Left renal pelvis (tissue), 4 donors: ENCODE data around the gene CIAO1. TPM values are rescaled to one million over a fixed set of nuclear protein-coding genes. Genes with fewer than 3 reads are reported as not detected.
"Not testable (repeated sequence)": the region's sequence is repeated elsewhere in the genome, so short reads cannot be mapped to it uniquely, and the experiment has no call there.

Experiments used
- DNase-seq, 4 donors: peaks; one replicate each; pipeline ENCODE4 v3.0.0-alpha.2; 2013; ENCODE audit warnings: low read depth in 4 of 4, low spot score in 3 of 4
- polyA plus RNA-seq, 4 donors: library from polyadenylated mRNA; unstranded; fragments of 120-200 nt; gene quantifications; one replicate each; pipeline ENCODE4 v1.2.1, GENCODE V29; 2013; ENCODE audit not compliant: insufficient read length in 4 of 4

CIAO1 gene
- 10 to 100 TPM; 51.9 to 83.5 (median 61.1) TPM for polyA plus RNA-seq

DNA sequence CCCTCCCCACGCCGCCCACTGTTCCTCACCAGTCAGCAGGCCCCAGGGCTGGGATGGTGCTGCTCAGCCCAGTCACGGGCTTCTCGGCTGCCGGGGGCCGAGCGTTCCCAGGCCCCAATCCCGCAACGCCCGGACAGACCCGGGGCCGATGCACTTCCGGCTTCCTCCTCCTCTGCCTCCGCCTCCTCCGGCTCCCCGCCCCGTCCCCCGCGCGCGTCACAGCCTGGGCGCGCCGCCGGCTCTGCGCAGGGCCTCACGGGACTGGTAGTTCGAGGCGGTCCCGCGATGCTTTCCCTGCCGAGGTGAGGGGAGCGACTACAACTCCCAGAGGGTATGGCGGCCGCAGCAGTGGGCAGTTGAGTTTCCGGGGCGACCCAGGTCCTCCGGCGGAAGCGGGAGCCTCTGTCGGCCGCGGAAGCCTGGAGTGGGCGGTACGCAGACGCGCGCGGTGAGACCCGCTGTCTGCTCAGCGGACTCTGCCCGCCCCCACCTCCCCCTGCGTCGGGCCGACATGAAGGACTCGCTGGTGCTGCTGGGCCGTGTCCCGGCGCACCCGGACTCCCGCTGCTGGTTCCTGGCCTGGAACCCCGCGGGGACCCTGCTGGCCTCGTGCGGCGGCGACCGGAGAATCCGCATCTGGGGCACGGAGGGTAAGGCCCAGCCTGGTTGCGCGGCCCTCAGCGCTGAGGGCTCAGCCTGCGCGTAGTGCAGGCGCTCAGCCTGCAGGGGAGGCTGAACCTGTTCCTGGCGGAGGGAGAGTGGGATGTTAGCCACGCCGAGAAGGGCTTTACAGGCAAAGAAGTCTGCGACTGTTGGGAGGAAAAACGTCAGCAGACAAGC is at the start of gene CIAO1, which contains the start of gene TMEM127:
Gene CIAO1 (plus strand): TSS at position 386 of the 840 bp plus-strand sequence. CDS start 126 bp downstream, at position 512.
Gene TMEM127 (minus strand): TSS at position 158 of the 840 bp plus-strand sequence. CDS start 616 bp downstream, outside the sequence.
- peak; percentile 86 to 93 (median 92) for DNase-seq

DNA sequence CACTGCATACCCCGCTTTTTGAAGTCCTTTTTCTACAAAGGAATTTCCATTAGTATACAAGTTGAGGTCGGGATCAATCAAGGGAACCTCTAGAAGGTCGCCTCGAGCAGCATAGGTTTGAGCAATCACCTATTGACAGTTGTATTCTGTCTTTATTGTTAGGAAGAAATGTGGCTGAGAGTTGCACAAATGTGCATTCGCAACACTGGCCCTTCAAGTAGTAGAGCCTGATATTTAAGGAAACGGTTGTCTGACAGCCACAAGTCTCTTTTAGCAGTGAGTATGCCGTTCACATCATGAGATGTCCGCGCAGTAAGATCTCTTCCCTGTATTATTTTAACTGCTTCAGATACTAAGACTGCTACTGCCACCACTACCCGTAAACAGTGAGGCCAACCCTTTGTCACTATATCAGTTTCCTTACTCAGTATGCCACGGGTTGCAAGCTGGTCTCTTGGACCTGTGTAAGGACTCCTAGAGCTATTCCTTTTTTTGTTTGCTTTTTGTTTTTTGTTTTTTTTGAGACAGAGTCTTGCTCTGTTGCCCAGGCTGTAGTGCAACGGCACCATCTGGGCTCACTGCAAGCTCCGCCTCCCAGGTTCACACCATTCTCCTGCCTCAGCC is 47.4 kb upstream of the CIAO1 start:
- DNase-seq = no peak

DNA sequence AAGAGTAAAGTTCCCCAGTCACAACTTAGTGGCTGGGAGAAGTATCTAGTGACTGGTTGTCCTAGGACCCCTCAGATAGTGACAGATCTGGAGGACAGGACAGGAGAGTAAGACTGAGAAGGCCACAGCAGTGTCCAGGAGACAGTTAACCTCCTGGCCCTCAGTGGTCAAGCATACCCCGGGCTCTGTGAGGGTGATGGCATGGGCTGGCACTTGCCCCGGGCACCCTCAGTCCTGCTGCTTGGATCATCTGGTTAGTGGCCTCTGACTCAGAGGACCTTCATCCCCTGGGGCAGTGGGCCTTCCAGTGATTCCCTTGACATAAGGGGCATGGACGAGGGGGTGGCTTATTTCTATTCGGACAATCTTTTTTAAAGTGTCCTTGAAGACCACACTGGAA is 46.1 kb upstream of the CIAO1 start:
- DNase-seq = not testable (repeated sequence)

DNA sequence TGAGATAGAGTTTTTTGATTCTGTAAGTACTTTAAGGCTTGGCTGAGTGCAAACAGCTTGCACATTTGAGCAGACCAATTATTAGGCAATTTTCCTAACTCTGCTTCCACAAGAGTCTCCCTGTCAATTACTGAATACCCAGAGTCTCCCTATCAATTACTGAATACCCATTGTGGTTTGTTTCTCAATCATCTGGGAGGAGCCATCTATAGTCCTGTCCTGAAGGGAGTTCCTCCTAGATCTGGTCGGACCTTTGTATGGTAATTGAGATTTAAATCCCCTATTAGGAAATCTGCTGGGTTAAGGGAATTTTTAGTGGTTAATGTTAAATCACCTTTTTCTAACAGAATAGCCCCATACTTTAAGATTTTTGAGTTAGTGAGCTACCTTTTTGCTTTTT is 44.9 kb upstream of the CIAO1 start:
- DNase-seq = not testable (repeated sequence)

DNA sequence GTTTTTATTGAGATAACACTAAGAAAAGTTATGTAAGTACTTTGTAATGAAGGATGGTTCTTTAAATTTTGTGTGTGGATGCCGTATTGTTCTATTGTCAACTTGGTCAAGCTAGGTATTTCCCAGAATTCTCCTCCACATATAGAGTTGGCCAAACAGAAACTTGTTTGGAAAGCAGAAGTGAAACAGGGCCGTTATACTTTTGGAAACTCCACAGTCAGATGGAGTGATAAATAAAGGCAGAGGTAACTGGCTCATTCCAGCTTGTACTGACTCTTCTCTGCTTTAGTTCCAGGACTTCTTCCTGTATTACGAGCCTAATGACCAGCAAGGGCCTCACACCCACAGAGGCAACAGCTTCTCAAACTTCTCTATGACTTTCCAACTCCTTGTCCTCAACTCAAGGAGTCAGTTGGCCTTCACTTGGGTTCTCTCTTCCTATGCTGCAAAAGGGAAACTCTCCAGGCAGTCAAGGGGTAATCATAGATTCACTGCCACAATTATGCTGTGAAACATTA is 41.0 kb upstream of the CIAO1 start:
- DNase-seq = no peak

DNA sequence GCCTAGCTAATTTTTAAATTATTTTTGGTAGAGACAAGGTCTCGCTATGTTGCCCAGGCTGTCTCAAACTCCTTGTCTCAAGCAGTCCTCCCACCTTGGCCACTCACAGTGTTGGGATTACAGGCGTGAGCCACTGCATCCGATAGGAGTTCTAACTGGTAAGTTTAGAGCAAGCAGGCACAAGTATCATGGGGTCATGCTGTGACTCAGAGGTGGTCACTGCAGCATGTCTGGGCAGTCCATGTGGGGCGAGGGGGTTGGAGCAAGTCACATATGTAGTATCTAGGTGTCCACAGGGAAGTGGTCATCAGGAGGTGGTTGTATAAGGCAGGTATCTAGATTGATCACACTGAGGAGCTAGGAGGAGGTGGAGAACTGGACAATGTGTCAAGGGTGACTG is 34.7 kb upstream of the CIAO1 start:
- no peak for DNase-seq

DNA sequence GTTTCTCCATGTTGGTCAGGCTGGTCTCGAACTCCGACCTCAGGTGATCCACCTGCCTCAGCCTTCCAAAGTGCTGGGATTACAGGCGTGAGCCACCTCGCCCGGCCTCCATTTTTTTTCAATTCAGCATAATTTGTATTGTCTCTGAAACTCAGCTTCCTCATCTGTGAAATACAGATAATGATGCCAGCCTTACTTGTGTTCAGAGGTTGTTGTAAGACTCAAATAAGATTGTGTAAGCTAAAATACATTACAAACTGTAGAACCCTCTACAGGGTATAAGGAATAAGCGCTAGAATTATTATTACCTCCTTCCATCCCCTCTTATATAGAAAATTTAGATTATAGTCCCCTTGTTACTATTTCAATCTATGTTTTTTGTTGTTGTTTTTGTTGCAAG is 32.6 kb upstream of the CIAO1 start:
- DNase-seq = no peak

DNA sequence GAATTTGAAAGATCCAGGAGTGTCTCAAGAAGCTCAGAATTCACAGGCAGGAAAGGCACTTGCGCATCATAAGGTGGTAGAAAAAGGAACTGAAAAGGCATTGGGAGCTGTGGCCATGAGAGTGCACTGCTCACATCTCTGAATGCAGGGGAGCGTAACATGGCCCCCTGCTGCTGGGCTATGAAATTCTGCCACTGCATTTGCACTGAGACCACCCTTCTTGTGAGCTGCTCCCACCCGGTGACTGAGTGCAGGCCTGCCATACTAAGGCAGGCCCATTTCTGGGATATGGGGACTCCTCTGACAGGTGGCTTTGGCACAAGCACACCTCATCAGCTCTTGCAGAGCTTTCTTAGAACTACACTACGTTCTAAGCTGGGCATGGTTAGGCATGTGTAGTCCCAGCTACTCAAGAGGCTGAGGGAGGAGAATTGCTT is 32.1 kb upstream of the CIAO1 start:
- no peak for DNase-seq

DNA sequence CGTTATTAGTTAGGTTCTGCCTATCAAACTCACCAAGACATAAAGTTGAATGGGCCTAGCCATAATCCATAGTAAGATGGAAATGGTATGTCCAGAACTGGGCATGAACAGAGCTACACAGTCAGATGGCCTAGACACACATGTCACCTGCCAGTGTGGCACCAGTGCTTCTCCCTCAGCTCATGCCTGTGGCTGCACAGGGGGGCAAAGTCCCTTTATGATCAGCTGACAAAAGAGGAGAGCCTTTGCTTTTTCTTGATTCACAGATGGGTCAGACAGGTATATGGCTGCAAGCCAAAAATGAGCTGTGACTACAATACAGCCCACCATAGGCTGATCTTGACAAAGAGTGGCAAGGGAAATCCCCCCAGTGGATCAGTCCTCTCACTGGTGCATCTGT is 29.1 kb upstream of the CIAO1 start:
- DNase-seq = no peak

DNA sequence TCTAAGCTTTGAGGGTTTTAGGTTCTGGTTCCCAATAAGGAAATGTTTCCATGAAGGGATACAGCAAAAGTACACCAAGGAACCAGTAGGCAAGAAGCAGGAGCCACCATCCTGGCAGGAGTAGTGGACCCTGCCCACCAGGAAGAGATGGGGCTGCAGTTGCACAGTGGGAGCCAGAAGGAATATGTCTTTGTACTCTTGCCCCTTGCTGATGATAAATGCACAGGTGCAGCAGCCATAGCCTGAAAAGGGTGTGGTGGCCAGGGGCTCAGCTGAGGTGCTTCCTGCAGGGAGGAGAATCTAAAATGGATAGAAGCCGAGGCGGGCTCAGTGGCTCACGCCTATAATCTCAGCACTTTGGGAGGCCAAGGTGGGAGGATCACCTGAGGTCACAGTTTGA is 27.8 kb upstream of the CIAO1 start:
- DNase-seq = no peak

DNA sequence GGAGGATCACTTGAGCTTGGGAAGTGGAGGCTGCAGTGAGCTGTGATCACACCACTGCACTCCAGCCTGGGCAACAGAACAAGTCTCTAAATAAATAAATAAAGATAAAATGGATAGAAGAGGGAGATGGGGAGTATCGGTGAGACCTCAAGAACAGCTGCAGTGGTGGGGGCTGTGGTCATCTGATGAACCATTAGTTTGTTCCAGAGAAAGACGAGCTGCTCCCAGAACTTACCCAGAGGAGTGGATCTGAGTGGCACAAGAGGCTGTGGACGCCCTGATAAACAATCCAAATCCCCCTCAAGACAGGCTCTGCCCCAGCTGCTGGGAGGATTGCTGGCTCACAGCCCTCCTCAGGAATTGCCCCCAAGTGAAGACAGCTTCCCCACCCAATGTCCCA is 26.9 kb upstream of the CIAO1 start:
- DNase-seq = no peak

DNA sequence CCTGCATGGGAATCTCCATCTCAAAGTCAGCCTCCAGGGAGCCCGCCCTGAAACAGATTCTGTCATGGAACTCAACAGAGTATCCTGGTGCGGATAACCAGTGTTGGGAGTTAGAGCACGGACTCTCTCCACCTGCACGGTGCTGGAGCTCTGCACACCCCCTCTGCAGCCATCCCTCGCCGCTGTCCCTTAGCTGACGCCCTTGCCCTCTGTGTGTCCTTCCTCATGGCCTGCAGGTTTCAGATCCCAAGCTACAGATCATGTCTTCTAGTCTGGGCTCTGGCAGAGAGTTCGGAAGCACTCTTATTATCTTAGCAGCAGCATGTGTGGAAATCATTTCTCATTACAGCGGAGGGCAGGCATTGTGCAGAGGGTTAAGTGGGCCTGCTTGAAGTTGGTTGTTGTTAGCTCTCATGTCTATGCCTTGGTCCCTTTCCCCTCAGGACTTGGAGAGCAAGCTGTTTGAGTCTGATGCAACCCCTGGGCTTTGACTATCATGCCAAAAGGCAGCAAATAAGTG is 26.2 kb upstream of the CIAO1 start:
- no peak for DNase-seq

DNA sequence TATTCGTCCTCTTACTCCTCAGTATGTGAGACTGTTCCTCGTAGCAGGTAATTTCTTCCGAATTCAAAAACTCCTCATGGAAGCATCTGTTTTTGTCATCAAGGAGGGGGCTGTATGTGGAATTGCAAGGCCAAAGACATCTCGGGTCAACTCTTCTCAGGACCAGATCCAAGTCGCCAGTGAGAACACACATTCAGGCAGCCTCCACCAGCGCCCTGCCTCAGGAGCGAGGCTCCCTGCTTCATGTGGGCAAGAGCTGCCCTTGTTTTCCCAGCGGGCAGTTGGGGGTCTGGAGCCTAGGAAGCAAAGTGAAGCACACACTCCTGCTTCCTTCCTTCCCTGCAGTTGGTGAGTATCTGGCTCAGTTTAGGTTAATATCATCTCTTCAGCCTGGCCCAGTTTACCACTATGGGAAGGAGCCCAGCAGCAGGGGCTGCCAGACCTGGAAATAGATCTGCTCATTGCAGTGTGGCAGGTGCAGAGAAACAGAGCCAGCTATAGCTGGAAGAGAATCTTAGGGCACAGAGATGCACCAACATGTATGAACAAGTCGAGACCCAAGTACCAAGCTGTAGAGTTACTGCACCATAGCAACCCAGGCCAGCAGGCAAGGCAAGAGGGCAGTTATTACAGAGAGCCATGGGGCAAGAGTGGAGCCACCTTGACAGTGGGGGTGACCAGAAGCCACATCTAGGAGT is 25.5 kb upstream of the CIAO1 start:
- no peak for DNase-seq

DNA sequence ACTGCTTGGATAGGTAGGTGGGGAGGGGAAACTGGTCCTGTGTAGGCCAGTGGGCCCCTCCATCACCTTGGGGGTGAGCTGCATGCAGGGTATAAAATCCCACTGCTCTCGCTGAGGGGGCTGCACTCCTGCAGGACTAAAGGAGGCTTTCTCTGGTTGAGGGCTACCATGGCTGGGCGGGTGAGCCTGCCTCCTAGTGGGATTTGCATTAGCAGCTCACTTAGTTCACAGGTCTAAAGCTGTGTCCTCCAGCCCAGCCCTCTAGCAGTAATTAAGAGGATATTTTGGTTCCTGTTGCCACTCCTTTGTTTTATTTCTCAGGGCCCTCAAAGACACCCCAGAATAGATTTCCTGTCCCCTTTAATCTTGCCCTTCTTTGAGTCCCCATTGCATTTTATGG is 24.8 kb upstream of the CIAO1 start:
- no peak for DNase-seq

DNA sequence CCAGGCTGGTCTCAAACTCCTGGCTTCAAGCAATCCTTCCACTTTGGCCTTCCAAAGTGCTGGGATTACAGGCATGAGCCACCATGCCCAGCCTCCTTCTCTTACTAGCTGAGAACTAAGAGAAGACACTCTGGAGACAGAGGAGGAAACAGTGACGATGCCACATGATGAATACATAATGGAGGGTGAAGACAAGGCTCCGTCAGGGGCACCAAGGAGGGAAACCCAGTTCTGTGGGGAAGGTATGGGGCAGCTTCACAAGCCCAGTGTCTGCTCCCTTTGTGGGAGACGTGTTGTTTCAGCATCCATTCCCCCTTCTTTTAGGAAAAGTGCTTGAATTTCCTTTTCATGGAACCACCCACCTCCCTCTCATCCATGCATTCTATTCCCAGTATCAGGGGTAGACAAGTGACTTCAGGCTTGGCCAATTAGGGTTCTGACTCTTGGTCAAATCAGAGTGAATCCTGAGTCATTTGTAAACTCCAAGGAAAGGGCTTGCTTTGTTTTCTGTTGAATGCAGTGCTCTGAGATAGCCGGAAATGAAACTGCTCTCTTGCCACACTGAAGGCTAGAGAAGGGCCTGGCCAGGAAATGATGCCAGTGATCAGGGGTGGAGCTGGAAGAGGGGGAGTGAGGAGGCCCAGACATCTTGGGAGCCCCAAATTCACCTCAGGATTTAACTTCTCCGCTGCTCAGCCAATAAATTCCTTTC is 24.0 kb upstream of the CIAO1 start:
- no peak for DNase-seq

DNA sequence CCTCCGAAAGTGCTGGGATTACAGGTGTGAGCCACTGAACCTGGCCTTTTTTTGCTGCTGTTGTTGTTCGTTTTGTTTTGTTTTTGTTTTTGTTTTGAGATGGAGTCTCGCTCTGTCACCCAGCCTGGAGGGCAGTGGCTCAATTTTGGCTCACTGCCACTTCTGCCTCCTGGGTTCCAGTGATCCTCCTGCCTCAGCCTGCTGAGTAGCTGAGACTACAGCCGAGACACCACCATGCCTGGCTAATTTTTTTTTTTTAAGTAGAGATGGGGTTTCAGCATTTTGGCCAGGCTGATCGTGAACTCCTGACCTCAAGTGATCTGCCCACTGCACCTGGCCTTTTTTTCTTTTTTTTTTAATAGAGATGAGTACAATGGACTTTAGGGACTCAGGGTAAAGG is 22.2 kb upstream of the CIAO1 start:
- no peak for DNase-seq

DNA sequence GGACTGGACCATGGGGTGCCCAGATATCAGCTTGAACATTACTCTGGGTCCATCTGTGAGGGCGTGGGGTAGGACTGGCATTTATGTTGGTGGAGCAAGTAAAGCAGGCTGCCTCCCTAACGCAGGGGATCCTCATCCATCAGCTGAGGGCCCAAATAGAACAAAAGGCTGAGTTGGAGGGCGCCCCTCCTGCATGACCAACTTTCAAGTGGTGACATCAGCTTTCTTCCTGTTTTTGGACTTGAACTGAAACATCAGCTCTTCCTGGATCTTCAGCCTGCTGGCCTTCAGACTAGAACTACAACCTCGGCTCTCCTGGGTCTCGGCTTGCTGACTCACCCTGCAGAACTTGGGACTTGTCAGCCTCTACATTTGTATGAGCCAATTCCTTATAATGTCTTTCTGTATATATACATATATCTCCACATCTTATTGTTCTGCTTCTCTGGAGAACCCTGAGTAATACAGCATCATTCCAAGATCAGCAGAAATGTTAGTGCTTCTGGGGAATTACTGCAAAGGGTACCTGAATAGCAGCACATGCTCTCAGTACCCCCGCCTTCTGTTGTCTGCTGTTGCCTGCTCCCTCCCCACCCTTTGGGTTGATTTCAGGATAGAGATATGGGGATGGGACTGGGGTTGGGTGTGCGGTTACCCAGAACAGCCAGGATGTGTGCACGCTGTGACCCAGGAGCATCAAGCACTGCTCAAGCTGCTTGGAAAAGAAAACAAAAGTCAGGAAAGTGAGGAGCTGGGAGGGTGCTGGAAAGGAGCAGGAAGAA is 20.2 kb upstream of the CIAO1 start:
- no peak for DNase-seq

DNA sequence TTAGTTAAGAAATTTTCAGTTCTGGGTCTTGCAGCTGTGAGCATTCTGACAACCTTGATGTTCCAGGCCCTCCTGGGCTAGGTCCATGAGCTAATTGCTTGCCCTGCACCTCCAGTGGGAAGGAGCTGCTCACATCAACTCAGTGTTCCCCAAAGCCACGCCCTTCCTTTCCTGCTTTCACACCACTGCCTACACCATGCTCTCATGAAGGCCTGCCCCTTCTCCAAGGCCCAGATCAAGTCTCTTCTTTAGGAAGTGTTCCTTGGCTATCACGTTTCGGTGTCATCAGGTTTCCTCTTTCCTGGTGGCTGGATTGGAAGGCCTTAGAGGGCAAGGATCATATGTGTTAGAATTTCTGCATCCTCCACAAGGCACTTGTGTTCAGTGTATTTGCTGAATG is 19.0 kb upstream of the CIAO1 start:
- DNase-seq = no peak

DNA sequence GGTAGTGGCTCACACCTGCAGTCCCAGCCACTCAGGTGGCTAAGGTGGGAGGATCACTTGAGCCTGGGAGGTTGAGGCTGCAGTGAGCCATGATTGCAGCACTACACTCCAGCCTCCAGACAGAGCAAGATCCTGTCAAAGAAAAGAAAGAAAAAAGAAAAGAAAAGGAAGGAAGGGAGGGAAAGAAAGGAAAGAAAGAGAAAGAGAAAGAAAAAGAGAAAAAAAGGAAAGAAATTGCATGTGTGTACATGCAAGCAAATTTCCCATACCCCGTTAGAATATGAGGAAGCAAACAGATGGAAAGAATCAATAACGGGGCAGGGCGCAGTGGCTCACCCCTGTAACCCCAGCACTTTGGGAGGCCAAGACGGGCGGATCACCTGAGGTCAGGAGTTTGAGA is 18.1 kb upstream of the CIAO1 start:
- DNase-seq = no peak

DNA sequence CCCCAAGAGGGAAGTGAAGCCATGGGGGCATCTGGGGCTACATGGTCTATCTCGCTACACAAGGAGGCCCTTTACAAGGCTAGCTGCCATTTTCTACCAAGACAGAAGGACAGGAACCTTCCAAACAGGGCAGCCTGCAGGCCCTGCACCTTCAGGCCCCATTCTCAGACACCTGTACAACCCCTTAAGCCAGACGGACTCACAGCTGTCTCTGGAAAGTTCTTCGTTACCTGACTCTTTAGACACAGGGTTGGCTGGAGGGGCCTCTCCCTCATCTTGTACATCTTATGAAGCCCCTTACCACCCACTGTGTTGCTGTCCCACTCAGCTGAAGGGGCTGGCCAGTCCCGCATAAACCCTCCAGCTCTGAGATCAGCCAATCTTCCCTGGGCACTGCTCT is 17.4 kb upstream of the CIAO1 start:
- DNase-seq = no peak
